AG04450 (cell line): ENCODE results near the gene POLR3K. TPM values are rescaled to one million over a fixed set of nuclear protein-coding genes. Genes with fewer than 3 reads are reported as not detected.

Source experiments
- CTCF ChIA-PET: fragments of 300-600, 350-600 bp; formaldehyde crosslinking; extraction: SDS; loops from one replicate; lab custom pipeline; 2022; ENCODE audit warnings: antibody characterized with exemption, inconsistent platforms; lab: Charles Lee
- POLR2A ChIA-PET: fragments of 350-600 bp; formaldehyde crosslinking; extraction: SDS; loops from one replicate; lab custom pipeline; 2021; ENCODE audit warnings: antibody characterized with exemption, inconsistent platforms; lab: Yijun Ruan, JAX
- DNase-seq: peaks from one replicate; pipeline ENCODE4 v3.0.0-alpha.2; 2011; ENCODE audit warnings: low read depth, low spot score
- H3K27ac ChIP-seq: one replicate; pipeline ENCODE4 v1.5.1; 2012; ENCODE audit warnings: low read depth, low read length, control low read depth
- H3K27me3 ChIP-seq: one replicate; pipeline ENCODE4 v1.6.0; 2012; ENCODE audit warnings: low read length; ENCODE audit not compliant: control insufficient read depth, insufficient read depth
- H3K4me3 ChIP-seq: 2 replicates; pipeline ENCODE4 v1.5.1; 2011; ENCODE audit warnings: mild to moderate bottlenecking, low read depth, low read length, control low read depth
- H3K9me3 ChIP-seq: 2 replicates; pipeline ENCODE4 v1.5.1; 2012; ENCODE audit warnings: low read length; ENCODE audit not compliant: control insufficient read depth, insufficient read depth
- polyA plus RNA-seq: library from polyadenylated mRNA; depleted of rRNA; stranded (reverse); fragments of >200 nt; gene quantifications from 2 replicates; pipeline ENCODE4 v1.2.3, GENCODE V29; 2011
- TF ChIP-seq, protein P1 (sequence below): IDR thresholded peaks from 2 replicates; pipeline ENCODE4 v1.5.1; 2011; ENCODE audit warnings: low read depth, low read length, control low read depth, inconsistent platforms

POLR3K gene
- polyA plus RNA-seq, 1 experiment, result 13.7 TPM

GRCh38 chr16:65745-66144 lies 12.3 kb upstream of the POLR3K start:
- H3K4me3 ChIP-seq, result no peak overlapping the region
- H3K27ac ChIP-seq, result no peak overlapping the region
- no peaks in the 10 kb centered on the region; the same call in 1 of the 2 replicates for H3K9me3 ChIP-seq
- CTCF ChIA-PET, result interaction anchor here (0.6 to 12.2 kb wide), 23 partner anchors 9 to 296 kb away, joined by 3 to 242 read pairs (median 4); partner anchors contain the start of genes HBQ1, MPG, POLR3K and SNRNP25
- TF ChIP-seq, protein P1, sequence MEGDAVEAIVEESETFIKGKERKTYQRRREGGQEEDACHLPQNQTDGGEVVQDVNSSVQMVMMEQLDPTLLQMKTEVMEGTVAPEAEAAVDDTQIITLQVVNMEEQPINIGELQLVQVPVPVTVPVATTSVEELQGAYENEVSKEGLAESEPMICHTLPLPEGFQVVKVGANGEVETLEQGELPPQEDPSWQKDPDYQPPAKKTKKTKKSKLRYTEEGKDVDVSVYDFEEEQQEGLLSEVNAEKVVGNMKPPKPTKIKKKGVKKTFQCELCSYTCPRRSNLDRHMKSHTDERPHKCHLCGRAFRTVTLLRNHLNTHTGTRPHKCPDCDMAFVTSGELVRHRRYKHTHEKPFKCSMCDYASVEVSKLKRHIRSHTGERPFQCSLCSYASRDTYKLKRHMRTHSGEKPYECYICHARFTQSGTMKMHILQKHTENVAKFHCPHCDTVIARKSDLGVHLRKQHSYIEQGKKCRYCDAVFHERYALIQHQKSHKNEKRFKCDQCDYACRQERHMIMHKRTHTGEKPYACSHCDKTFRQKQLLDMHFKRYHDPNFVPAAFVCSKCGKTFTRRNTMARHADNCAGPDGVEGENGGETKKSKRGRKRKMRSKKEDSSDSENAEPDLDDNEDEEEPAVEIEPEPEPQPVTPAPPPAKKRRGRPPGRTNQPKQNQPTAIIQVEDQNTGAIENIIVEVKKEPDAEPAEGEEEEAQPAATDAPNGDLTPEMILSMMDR, result peak; percentile 95
- POLR2A ChIA-PET, result interaction anchor here (1.1 to 2.2 kb wide), 5 partner anchors 10 to 31 kb away, joined by 3 to 9 read pairs (median 4); partner anchors contain the start of genes POLR3K and SNRNP25
- DNase-seq, result no peak
- H3K27me3 ChIP-seq, result no peaks in the 10 kb centered on the region

- POLR2A ChIA-PET, result interaction anchor here (1.1 kb wide), 1 partner anchor 12 kb away, joined by 3 read pairs; no protein-coding TSS in a partner anchor
- TF ChIP-seq, protein P1, result no peak
- CTCF ChIA-PET, result interaction anchor here (1.5 to 12.2 kb wide), 8 partner anchors 8 to 47 kb away, joined by 3 to 242 read pairs (median 12); partner anchors contain the start of gene MPG
Observed at GRCh38 chr16:64914-65255, 11.5 kb upstream of the POLR3K start.

DNA sequence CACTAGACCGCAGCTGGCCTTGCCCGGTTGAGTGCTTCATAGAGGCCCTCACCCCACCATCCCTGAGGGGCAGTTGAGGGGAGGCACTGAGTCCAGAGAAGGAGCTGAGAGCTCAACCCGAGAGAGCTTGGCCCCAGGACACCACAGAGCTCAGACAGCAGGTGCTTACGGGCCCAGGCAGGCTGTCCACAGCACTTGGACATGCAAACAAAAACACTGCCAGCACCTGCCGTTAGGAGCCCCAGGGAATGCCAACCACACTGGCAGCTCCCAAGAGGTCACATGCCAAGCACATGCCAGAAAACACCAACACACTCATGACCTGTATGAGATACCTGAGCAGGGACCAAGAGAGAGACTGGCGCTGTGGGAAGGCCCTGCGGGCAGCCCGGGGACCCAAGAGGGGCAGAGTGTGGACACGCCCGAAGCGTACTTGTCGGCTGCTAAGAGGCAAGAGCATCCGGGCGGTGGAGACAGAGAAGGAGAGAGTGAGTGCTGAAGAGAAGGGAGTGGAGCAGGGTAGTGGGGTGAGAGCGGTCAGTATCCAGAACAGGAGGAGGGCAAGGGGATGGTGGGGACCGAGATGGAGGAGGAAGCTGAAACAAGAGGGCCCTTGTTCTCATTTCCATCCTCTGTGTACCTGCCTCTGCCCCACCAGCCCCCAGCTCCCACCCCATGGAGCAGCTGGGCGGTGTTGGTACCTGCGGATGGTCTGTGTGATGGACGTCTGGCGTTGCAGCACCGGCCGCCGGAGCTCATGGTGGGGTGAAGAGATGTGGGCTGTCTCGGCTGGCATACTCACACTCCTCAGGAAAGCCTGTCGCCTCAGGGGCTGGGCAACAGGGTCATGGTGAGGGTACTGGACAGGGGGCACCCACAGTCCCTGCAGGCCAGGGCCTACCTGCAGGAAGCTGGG lies 10.8 kb upstream of the POLR3K start:
- DNase-seq, result no peak
- Histone ChIP-seq H3K27me3 (no peaks in the 10 kb centered on the region), H3K4me3 (no peak overlapping the region), H3K27ac (no peak overlapping the region), H3K9me3 (no peaks in the 10 kb centered on the region; the same call in 1 of the 2 replicates)
- POLR2A ChIA-PET, result interaction anchor here (1.0 kb wide), 1 partner anchor 30 kb away, joined by 3 read pairs; no protein-coding TSS in a partner anchor
- TF ChIP-seq, protein P1, result no peak
- CTCF ChIA-PET, result interaction anchor here (0.6 to 12.2 kb wide), 8 partner anchors 8 to 312 kb away, joined by 3 to 242 read pairs (median 12); partner anchors contain the start of gene MPG

More at GRCh38 chr16:64914-65255, 11.5 kb upstream of the POLR3K start:
- H3K4me3 ChIP-seq, result no peak overlapping the region
- H3K27ac ChIP-seq, result no peak overlapping the region
- no peaks in the 10 kb centered on the region; the same call in 1 of the 2 replicates for H3K9me3 ChIP-seq
- no peak for DNase-seq
- H3K27me3 ChIP-seq, result no peaks in the 10 kb centered on the region

GRCh38 chr16:63466-63865 lies 10.1 kb upstream of the POLR3K start:
- ChIA-PET POLR2A (interaction anchor here (0.6 to 1.0 kb wide), 2 partner anchors 31 to 34 kb away, joined by 3 read pairs; no protein-coding TSS in a partner anchor), CTCF (interaction anchor here (1.0 to 12.2 kb wide), 2 partner anchors 33 to 299 kb away, joined by 4 to 242 read pairs; no protein-coding TSS in a partner anchor)
- no peak overlapping the region for H3K4me3 ChIP-seq
- H3K27me3 ChIP-seq, result no peaks in the 10 kb centered on the region
- no peaks in the 10 kb centered on the region; the same call in 1 of the 2 replicates for H3K9me3 ChIP-seq
- H3K27ac ChIP-seq, result no peak overlapping the region
- TF ChIP-seq, protein P1, result no peak
- DNase-seq, result no peak
